Pancreas (tissue), 10 donors: ENCODE data around the gene C1orf116. TPM values are rescaled to one million over a fixed set of nuclear protein-coding genes. Genes with fewer than 3 reads are reported as not detected.
A peak's percentile ranks its signal among the peaks of the same experiment; 100 is the strongest.

Source experiments
- ATAC-seq, 4 donors: fragments of 200-7000 bp; cut with Tn5 transposase; one replicate each; pipeline versions ENCODE4 v1.8.0 to v1.9.1; 2020; ENCODE audit warnings: mild to moderate bottlenecking in 4 of 4, moderate library complexity in 4 of 4
- DNase-seq, 6 donors: peaks; one replicate each; pipeline ENCODE4 v3.0.0-alpha.2; 2020
- FAIRE-seq: peaks from 2 replicates; lab custom pipeline; 2012; peaks lifted over from hg19 to GRCh38; lab: Jason Lieb, UNC
- H3K27ac ChIP-seq, 4 donors: fragments of 200-600 bp; sonication (generic); 1 replicate in 3 of 4; 2 replicates in 1 of 4; pipeline versions ENCODE4 v1.5.0 to v1.8.0; 2020
- H3K27me3 ChIP-seq, 4 donors: fragments of 200-600 bp; one replicate each; pipeline ENCODE4 v1.8.0; 2021
- H3K36me3 ChIP-seq, 3 donors: fragments of 200-600 bp; sonication (generic) in 1 of 3; one replicate each; pipeline versions ENCODE4 v1.5.0 to v1.8.0; 2020 to 2021
- H3K4me1 ChIP-seq, 3 donors: fragments of 200-600 bp; one replicate each; pipeline ENCODE4 v1.8.0; 2021
- H3K4me3 ChIP-seq, 4 donors: fragments of 200-600 bp; sonication (generic) in 2 of 4; one replicate each; pipeline versions ENCODE4 v1.5.0 to v1.8.0; 2020 to 2021
- H3K9me3 ChIP-seq, 4 donors: fragments of 200-600 bp; one replicate each; pipeline ENCODE4 v1.8.0; 2021
- CTCF ChIP-seq, 4 donors: fragments of 200-600 bp; sonication (generic) in 3 of 4; IDR thresholded peaks; one replicate each; pipeline versions ENCODE4 v1.5.0 to v1.8.0; 2021; ENCODE audit warnings: antibody characterized with exemption in 4 of 4
- WGBS, 2 donors: extraction: QIAGEN DNeasy Blood & Tissue Kit; methylation state at CpG; one replicate each; pipeline ENCODE4 v1.1.7; 2013; 5-methylcytosine and 5-hydroxymethylcytosine counted together
- intact Hi-C, 3 donors: fragments of 100-400 bp; cut with DNase I; formaldehyde crosslinking; loops; one replicate each; pipeline versions ENCODE4 v1.11.1 to v1.14.2; 2022
- polyA plus RNA-seq, 2 donors: library from polyadenylated mRNA; stranded (reverse); fragments of 200-250 nt; gene quantifications; one replicate each; pipeline ENCODE4 v1.2.3, GENCODE V29; 2013
- total RNA-seq, 6 donors: library from RNA; stranded (reverse); fragmentation: NEBNext Ultra II Directional in 4 of 6; extraction: Animal tissue kit (Norgen Biotek cat#: 25700) in 4 of 6; gene quantifications; one replicate each; pipeline versions ENCODE4 v1.2.1 to v1.2.4, GENCODE V29; 2021 to 2023
- donor health status: healthy with polysubstance abuse.
- donor health status: DM: no; HTN: no; CAD: no; lungs with moderate emphysema.
- donor health status: DM: no; HTN: no; CAD: no.
- donor health status: control.
- donor health status: control.
- donor health status: Bipolar disorder and iron deficiency.
- donor health status: DM: yes; HTN: yes; CAD: no.
- donor health status: DM: no; HTN: no; CAD: no.
- donor health status: DM: no; HTN: no; CAD: no.
- donor health status: DM: yes; HTN: yes; CAD: no.

Gene C1orf116
- total and polyA plus RNA-seq, 8 donors, result 7.8 to 26.9 (median 10.1) TPM

DNA sequence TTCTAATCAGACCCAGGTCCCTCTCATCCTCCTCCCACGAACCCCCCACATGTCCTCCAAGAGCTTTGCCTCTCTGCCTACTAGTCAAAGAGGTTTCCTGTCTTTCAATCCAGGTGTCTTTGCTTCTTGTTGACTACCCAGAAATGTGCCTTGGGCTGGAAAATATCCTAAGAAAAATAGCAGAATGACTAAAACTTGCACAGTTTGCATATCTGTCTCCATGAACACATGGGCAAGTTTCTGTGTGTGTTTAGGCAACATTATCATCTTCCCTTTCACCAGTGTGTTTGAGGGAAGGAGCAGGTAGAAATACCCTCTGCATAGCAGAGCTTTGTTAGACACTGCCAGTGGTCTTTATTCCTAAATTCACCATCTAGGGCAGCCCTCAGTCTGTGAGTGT, 1.5 kb downstream of the C1orf116 start:
- H3K9me3 ChIP-seq, result no peaks in the 10 kb centered on the region
- H3K27ac ChIP-seq, result peak overlapping the region; percentile 41 to 92 (median 76)
- intact Hi-C loops, result no loop called here
- WGBS, 2 donors, result 6 to 23% methylated on average over 1 of the region's 1 CpG
- no peaks in the 10 kb centered on the region for H3K27me3 ChIP-seq
- no peaks in the 10 kb centered on the region for H3K36me3 ChIP-seq
- FAIRE-seq, result no peak
- DNase-seq, result no peak
- ATAC-seq, result no peak
- peak overlapping the region in 3 of 4 donors; percentile 11 to 47 (median 39) for H3K4me3 ChIP-seq
- TF ChIP-seq CTCF (IDR thresholded peaks at IDR 0.05), result no peak
- peaks cover 24 to 51% (median 41%) of the 10 kb centered on the region in 3 donors for H3K4me1 ChIP-seq

DNA sequence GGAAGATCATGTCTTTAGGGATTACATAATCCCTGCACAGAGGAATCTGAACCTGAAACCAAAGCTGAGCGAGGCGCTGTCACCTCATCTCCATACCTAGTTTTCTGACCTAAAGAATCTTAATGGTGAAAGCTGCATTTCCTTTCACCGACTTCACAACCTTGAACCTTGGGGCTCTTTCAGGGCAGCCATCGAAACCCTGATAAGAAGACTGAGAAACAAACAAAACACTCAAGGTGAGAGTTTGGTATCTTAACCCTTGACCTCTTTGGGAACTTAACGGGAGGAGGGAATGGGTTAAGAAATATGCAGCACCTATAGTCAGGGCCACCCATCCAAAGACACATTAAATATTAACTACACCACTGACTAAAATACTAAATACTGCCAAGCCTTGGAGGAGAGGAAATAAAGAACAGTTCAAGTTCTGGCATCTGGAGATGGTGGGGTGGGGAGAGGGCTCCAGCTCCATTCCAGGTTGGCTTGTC, 2.0 kb downstream of the C1orf116 start:
- Histone ChIP-seq H3K9me3 (no peaks in the 10 kb centered on the region), H3K4me3 (peak overlapping the region in 3 of 4 donors; percentile 11 to 47 (median 39)), H3K4me1 (peaks cover 29 to 56% (median 46%) of the 10 kb centered on the region in 3 donors), H3K27ac (peak overlapping the region; percentile 41 to 92 (median 76)), H3K36me3 (no peaks in the 10 kb centered on the region), H3K27me3 (no peaks in the 10 kb centered on the region)
- WGBS, 2 donors, result 7 to 15% methylated on average over 5 of the region's 5 CpGs
- no peak for DNase-seq
- FAIRE-seq, result no peak
- peak; percentile 22 to 50 (median 38) for ATAC-seq
- TF ChIP-seq CTCF (IDR thresholded peaks at IDR 0.05), result no peak
- intact Hi-C loops, result no loop called here

DNA sequence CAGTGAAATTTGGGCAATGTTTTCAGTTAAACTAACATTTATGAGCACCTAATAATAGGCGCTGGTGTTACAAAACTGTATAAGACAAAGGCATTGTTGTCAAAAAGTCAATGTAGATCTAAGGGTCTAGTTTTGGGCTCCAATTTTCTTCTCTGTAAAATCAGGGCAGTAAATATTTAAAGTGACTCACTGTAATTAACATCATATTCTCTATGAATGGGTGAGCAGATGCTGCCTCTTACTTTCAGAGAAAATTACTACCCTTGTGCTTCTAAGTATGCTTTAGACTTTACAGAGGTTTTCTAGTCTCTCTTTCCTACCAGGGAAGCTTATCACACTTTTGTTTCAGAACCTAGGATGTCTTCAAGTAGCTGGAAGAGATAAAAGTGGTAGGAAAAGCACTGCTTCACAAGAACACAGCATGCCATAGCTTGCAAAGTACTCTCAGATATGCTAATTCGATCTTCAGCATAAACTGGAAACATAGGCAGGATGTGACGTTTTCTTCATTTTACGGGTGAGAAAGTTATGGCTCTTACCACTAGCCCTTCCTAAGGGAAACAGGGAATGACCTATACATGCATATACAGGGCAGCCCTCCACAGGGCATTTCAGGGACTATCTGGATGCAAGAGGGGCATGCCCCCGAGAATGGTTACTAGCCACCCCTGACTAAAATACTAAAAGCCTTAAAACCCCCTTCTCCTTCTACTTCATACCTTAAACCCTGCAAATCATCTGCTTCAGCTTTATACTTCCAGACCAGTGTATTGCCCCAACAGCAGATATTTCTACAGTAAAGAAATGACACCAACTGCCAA, 2.6 kb downstream of the C1orf116 start:
- Histone ChIP-seq H3K9me3 (no peaks in the 10 kb centered on the region), H3K4me1 (peaks cover 35 to 61% (median 53%) of the 10 kb centered on the region in 3 donors), H3K27ac (peak overlapping the region; percentile 1 to 92 (median 65)), H3K27me3 (no peaks in the 10 kb centered on the region), H3K4me3 (peak overlapping the region in 2 of 4 donors; percentile 39 to 47), H3K36me3 (no peaks in the 10 kb centered on the region)
- WGBS, 2 donors, result 27% methylated on average over 5 of the region's 5 CpGs
- no peak for ATAC-seq
- TF ChIP-seq CTCF (IDR thresholded peaks at IDR 0.05), result no peak
- FAIRE-seq, result no peak
- DNase-seq, result no peak
- intact Hi-C loops, result no loop called here

GRCh38 chr1:207028884-207029650, 3.5 kb downstream of the C1orf116 start:
- intact Hi-C loops, result no loop called here
- Histone ChIP-seq H3K9me3 (no peaks in the 10 kb centered on the region), H3K27me3 (no peaks in the 10 kb centered on the region), H3K27ac (peak overlapping the region in 2 of 4 donors; percentile 89 to 92), H3K36me3 (no peaks in the 10 kb centered on the region), H3K4me3 (peak overlapping the region in 1 of 4 donors; percentile 6), H3K4me1 (peaks cover 42 to 69% (median 61%) of the 10 kb centered on the region in 3 donors)
- FAIRE-seq (no peak), ATAC-seq (no peak), DNase-seq (no peak)
- 45 to 51% methylated on average over 2 of the region's 2 CpGs for WGBS, 2 donors
- no peak for TF ChIP-seq CTCF (IDR thresholded peaks at IDR 0.05)
